Activated T-helper 1 cell treated with anti-CD3 and anti-CD28 coated beads, Interleukin-12 subunit alpha, Interleukin-12 subunit beta, Interleukin-2, Interleukin-4 antibody, amounts not matched to agents 30 ng/mL and 10 ng/mL and 1 ng/mL, durations not matched to agents 14 hours and 24 hours and 36 hours (primary cell): Measurements from ENCODE around the gene SIGLEC11. TPM values are rescaled to one million over a fixed set of nuclear protein-coding genes. Genes with fewer than 3 reads are reported as not detected.
"Not testable (repeated sequence)": the region's sequence is repeated elsewhere in the genome, so short reads cannot be mapped to it uniquely, and the experiment has no call there.

Experiments used
- DNase-seq: peaks from one replicate; pipeline ENCODE4 v3.0.0; 2021; ENCODE audit warnings: low spot score
- H3K27ac Mint-ChIP-seq: one replicate; pipeline ENCODE4 v1.8.0; 2021; ENCODE audit warnings: mild to moderate bottlenecking, mixed read lengths
- H3K27me3 Mint-ChIP-seq: one replicate; pipeline ENCODE4 v1.8.0; 2022; ENCODE audit warnings: mild to moderate bottlenecking, moderate library complexity, mixed read lengths; ENCODE audit not compliant: insufficient read depth
- H3K36me3 Mint-ChIP-seq: one replicate; pipeline ENCODE4 v1.8.0; 2021; ENCODE audit warnings: low read depth, mixed read lengths
- H3K4me1 Mint-ChIP-seq: one replicate; pipeline ENCODE4 v1.8.0; 2021; ENCODE audit warnings: low read depth, mixed read lengths
- H3K4me3 Mint-ChIP-seq: one replicate; pipeline ENCODE4 v1.8.0; 2021; ENCODE audit warnings: mild to moderate bottlenecking, moderate library complexity, mixed read lengths
- H3K9me3 Mint-ChIP-seq: one replicate; pipeline ENCODE4 v1.8.0; 2021; ENCODE audit warnings: mixed read lengths
- intact Hi-C: fragments of 100-400 bp; cut with micrococcal nuclease; formaldehyde crosslinking; loops from one replicate; pipeline ENCODE4 v1.15.1; 2024
- total RNA-seq: library from RNA; stranded (reverse); gene quantifications from 2 replicates; pipeline ENCODE4 v1.2.3, GENCODE V29; 2022

The SIGLEC11 gene
- total RNA-seq, 1 donor from 2014 or later = not detected

DNA sequence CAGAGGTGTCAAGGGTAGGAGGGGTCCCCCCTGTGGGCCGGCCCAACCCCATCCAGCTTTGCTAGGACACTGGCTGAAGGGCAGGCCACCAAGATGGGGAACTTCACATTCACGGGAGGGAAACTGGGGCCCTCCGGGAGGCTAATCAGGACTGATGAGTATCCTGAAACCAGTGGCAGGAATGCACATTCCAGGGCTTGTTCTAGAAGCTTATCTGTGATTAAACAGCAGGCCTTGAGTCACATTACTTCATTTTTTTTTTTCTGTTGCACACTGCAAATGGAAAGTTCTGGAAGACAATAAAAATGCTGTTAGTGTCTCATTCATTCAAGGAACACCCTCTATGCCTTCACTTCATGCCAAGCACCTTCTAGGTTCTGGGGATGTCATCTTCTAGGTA, 15.5 kb upstream of the SIGLEC11 start:
- intact Hi-C loops = no loop called here
- H3K27me3 Mint-ChIP-seq = no peaks in the 10 kb centered on the region
- no peak overlapping the region for H3K4me3 Mint-ChIP-seq
- no peaks in the 10 kb centered on the region for H3K9me3 Mint-ChIP-seq
- H3K27ac Mint-ChIP-seq = no peak overlapping the region
- DNase-seq = no peak
- no peaks in the 10 kb centered on the region for H3K4me1 Mint-ChIP-seq
- peaks cover 9% of the 10 kb centered on the region for H3K36me3 Mint-ChIP-seq

DNA sequence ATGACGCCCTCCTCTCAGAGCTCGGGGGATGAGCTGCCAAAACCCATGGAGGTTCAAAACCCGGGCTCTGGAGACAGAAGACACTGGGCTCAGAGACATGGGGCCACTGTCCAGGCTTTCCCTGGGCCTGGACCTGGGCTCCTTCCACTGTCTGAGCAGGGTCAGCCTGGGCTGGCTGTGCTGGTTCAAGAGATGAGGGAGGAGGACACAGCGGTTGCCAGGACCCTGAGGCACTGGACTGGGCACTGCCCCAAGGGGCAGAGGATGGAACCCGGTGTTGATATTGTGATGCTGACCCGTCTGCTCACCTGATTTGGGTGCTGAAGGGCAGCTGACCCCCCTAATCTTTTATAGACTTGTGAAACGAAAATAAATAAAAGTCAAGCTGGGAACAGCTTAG, 14.1 kb upstream of the SIGLEC11 start:
- no peak for DNase-seq
- Mint-ChIP-seq H3K4me3 (no peak overlapping the region), H3K4me1 (no peaks in the 10 kb centered on the region), H3K36me3 (peaks cover 8% of the 10 kb centered on the region), H3K27ac (no peak overlapping the region), H3K27me3 (no peaks in the 10 kb centered on the region), H3K9me3 (no peaks in the 10 kb centered on the region)
- intact Hi-C loops = no loop called here

- DNase-seq = no peak
- Mint-ChIP-seq H3K36me3 (peaks cover 8% of the 10 kb centered on the region), H3K4me3 (no peak overlapping the region), H3K4me1 (no peaks in the 10 kb centered on the region), H3K9me3 (no peaks in the 10 kb centered on the region), H3K27ac (no peak overlapping the region), H3K27me3 (no peaks in the 10 kb centered on the region)
- intact Hi-C loops = no loop called here
Measured at GRCh38 chr19:49973987-49974386, 13.0 kb upstream of the SIGLEC11 start.

- Mint-ChIP-seq H3K27ac (no peak overlapping the region), H3K27me3 (no peaks in the 10 kb centered on the region), H3K4me3 (no peak overlapping the region), H3K36me3 (peaks cover 8% of the 10 kb centered on the region), H3K9me3 (no peaks in the 10 kb centered on the region), H3K4me1 (no peaks in the 10 kb centered on the region)
- intact Hi-C loops = no loop called here
- DNase-seq = no peak
Measured at GRCh38 chr19:49972841-49973240, 11.9 kb upstream of the SIGLEC11 start.

DNA sequence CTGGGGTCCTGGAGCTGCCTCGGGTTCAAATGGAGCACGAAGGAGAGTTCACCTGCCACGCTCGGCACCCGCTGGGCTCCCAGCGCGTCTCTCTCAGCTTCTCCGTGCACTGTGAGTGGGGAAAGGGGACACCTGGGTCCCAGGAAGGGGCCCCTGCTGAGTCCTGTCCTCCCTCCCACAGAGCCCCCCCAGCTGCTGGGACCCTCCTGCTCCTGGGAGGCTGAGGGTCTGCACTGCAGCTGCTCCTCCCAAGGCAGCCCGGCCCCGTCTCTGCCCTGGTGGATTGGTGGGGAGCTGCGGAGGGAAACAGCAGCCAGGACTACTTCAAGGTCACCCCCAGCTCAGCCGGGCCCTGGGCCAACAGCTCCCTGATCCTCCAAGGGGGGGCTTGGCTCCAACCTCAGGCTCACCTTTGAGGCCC, 11.0 kb upstream of the SIGLEC11 start:
- no peak for DNase-seq
- Mint-ChIP-seq H3K27ac (no peak overlapping the region), H3K36me3 (peaks cover 7% of the 10 kb centered on the region), H3K4me1 (no peaks in the 10 kb centered on the region), H3K27me3 (peaks cover 2% of the 10 kb centered on the region), H3K9me3 (no peaks in the 10 kb centered on the region), H3K4me3 (no peak overlapping the region)
- intact Hi-C loops = no loop called here

GRCh38 chr19:49969355-49969754, 8.4 kb upstream of the SIGLEC11 start:
- intact Hi-C loops, H3K36me3 Mint-ChIP-seq, DNase-seq, H3K9me3 Mint-ChIP-seq, H3K4me3 Mint-ChIP-seq, H3K4me1 Mint-ChIP-seq, H3K27ac Mint-ChIP-seq, H3K27me3 Mint-ChIP-seq: not testable (repeated sequence)

GRCh38 chr19:49968279-49968922, 7.4 kb upstream of the SIGLEC11 start:
- no peak overlapping the region for H3K4me3 Mint-ChIP-seq
- H3K27me3 Mint-ChIP-seq = peaks cover 2% of the 10 kb centered on the region
- intact Hi-C loops = no loop called here
- no peaks in the 10 kb centered on the region for H3K9me3 Mint-ChIP-seq
- H3K27ac Mint-ChIP-seq = no peak overlapping the region
- no peaks in the 10 kb centered on the region for H3K4me1 Mint-ChIP-seq
- no peak for DNase-seq
- no peaks in the 10 kb centered on the region for H3K36me3 Mint-ChIP-seq

GRCh38 chr19:49959892-49960291, 1.1 kb downstream of the SIGLEC11 start:
- intact Hi-C loops, H3K9me3 Mint-ChIP-seq: not testable (repeated sequence)

GRCh38 chr19:49958596-49958995, 2.4 kb downstream of the SIGLEC11 start:
- H3K36me3 Mint-ChIP-seq, DNase-seq, H3K4me1 Mint-ChIP-seq, intact Hi-C loops, H3K27ac Mint-ChIP-seq, H3K4me3 Mint-ChIP-seq, H3K27me3 Mint-ChIP-seq, H3K9me3 Mint-ChIP-seq: not testable (repeated sequence)

More at GRCh38 chr19:49959892-49960291, 1.1 kb downstream of the SIGLEC11 start:
- not testable (repeated sequence) for H3K4me1 Mint-ChIP-seq, H3K27ac Mint-ChIP-seq, H3K36me3 Mint-ChIP-seq, H3K27me3 Mint-ChIP-seq, DNase-seq, H3K4me3 Mint-ChIP-seq

GRCh38 chr19:49958144-49958543, 2.8 kb downstream of the SIGLEC11 start:
- H3K27me3 Mint-ChIP-seq, H3K27ac Mint-ChIP-seq, H3K4me3 Mint-ChIP-seq, H3K36me3 Mint-ChIP-seq, DNase-seq, H3K9me3 Mint-ChIP-seq, intact Hi-C loops: not testable (repeated sequence)
- peaks cover 13% of the 10 kb centered on the region for H3K4me1 Mint-ChIP-seq

GRCh38 chr19:49957262-49957915, 3.6 kb downstream of the SIGLEC11 start:
- H3K27me3 Mint-ChIP-seq = peaks cover 9% of the 10 kb centered on the region
- intact Hi-C loops = no loop called here
- H3K27ac Mint-ChIP-seq = no peak overlapping the region

GRCh38 chr19:49956115-49956495, 4.9 kb downstream of the SIGLEC11 start:
- intact Hi-C loops = no loop called here
- Mint-ChIP-seq H3K9me3 (no peaks in the 10 kb centered on the region), H3K27ac (no peak overlapping the region), H3K27me3 (peaks cover 11% of the 10 kb centered on the region), H3K36me3 (no peaks in the 10 kb centered on the region), H3K4me1 (peaks cover 13% of the 10 kb centered on the region), H3K4me3 (no peak overlapping the region)
- DNase-seq = no peak

More at GRCh38 chr19:49957262-49957915, 3.6 kb downstream of the SIGLEC11 start:
- Mint-ChIP-seq H3K4me3 (no peak overlapping the region), H3K9me3 (no peaks in the 10 kb centered on the region), H3K36me3 (no peaks in the 10 kb centered on the region), H3K4me1 (peaks cover 13% of the 10 kb centered on the region)
- no peak for DNase-seq

- no peak overlapping the region for H3K4me3 Mint-ChIP-seq
- H3K9me3 Mint-ChIP-seq = no peaks in the 10 kb centered on the region
- H3K4me1 Mint-ChIP-seq = peaks cover 13% of the 10 kb centered on the region
- no peak for DNase-seq
- H3K36me3 Mint-ChIP-seq = no peaks in the 10 kb centered on the region
- no peak overlapping the region for H3K27ac Mint-ChIP-seq
- intact Hi-C loops = no loop called here
- peaks cover 11% of the 10 kb centered on the region for H3K27me3 Mint-ChIP-seq
Measured at GRCh38 chr19:49954933-49955332, 6.0 kb downstream of the SIGLEC11 start.
